NCI-H2107 (cell line): Measurements from ENCODE around the gene TADA2B.

ENCODE experiments used
- DNase-seq: peaks from one replicate; lab custom pipeline; 2025; lab: John Stamatoyannopoulos, UW

The TADA2B gene

GRCh38 chr4:7017446-7018048, 25.6 kb upstream of the TADA2B start:
- DNase-seq: no peak

DNA sequence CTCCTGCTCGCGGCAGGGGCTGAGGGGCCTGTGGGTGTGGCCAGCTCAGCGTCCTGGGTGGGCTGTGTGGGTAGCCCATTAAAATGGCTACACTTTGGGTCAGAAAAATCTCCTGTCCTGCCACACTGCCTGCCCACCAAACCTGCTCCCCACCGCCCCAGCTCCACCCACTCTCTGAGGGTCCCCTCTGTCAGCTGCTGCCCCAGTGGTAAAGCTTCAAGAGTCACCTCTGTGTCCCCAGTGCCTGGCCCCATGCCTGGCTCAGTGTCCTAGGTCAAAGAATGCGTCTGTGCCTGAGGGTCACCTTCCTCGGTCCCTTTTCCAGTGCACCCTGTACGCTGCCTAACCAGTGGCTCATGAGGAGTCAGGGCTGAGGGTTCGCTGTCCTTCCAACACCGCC, 24.9 kb upstream of the TADA2B start:
- no peak for DNase-seq

GRCh38 chr4:7019367-7019766, 23.8 kb upstream of the TADA2B start:
- DNase-seq: no peak

DNA sequence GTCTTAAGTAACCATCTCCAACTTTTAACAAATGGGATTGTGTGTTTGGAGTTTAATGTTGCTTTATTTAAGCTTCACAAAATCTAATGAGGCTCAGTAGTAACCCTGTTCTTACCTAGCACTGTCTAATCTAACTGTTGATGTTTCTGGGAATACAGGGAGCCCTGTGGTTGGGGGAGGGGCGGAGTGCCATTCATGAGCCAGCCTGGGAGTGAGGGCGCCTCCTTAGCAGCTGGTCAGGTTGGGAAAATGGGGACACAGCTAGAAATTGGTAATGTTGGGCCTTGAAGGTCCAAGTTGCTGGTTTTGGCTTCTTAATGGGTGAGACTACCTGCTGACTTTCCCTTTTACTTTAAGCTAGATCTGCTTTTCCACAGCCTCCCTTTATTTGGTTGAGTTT, 22.9 kb upstream of the TADA2B start:
- DNase-seq: no peak

DNA sequence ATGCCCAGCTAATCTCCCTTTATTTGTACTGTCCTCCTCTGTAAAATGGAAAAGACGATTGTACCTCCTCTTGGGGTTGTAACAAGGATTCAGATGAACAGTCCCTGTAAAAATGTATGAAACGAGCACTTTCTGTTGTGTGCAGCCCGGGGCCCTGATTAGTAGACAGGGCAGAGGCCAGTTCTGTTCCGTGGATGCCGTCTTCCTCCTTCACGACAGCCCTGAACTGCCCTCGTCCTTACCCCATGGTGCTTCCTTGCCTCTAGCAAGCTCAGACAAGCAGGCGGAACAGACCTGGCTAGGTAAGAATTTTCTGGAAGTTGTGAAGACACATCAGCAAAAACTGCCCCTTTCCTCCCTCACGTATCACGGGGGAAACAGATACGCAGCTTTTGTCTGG, 22.3 kb upstream of the TADA2B start:
- DNase-seq: no peak

DNA sequence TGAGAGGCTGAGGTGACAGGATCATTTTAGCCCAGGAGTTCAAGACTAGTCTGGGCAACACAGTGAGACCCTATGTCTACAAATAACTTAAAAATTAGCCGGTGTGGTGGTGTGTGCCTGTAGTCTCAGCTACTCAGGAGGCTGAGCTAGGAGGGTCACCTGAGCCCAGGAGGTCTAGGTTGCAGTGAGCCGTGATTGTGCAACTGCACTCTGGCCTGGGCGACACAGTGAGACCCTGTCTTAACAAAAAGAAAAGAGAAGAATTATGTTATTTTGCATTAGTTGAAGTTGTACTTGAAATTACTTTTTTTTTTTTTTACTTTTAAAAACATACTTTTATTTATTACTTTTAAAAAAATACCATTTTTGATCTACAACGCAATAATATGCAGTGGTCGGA, 21.8 kb upstream of the TADA2B start:
- DNase-seq: no peak

- DNase-seq: no peak
These were observed 21.1 kb upstream of the TADA2B start for GRCh38 chr4:7021930-7022664.

DNA sequence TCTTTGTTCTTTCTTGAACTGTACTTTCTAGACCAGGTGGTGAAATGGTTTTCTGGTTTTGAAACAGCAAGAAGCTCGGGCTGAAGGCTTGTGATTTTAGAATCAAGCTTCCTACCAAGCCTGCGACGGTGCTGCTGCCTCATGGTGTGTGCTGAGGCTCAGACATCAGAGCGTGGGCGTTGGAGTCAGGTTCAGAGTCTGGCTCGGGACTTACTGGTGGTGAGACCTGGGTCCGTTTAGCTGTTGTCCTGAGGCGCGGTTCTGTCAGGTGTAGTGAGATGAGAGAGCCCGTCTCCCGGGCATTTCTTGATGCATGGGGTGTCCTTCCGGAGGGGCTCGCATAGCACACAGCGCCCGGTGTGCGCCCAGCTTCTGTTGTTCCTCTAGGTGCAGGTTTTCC, 19.7 kb upstream of the TADA2B start:
- no peak for DNase-seq

DNA sequence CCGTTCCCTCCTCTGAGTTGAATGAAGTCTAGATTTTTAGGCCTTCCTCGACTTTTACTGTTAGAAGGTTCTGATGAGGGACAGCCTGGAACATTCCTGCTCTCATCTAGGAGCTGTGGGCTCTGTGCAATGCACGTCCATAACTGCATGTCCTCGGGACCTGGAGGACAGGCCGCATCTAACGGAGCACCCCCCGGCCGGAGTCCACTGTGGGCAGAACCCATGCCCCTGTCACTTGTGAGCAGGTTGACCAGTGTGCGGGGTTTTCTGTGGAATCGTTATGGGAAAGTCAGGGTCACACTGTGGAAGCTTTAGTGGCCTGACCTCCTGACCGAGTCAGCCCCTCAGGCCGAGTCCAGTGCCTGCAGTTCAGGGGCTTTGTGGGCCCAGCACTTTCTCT, 19.3 kb upstream of the TADA2B start:
- DNase-seq: no peak

GRCh38 chr4:7024336-7024890, 18.8 kb upstream of the TADA2B start:
- DNase-seq: no peak

- no peak for DNase-seq
These were observed 18.1 kb upstream of the TADA2B start for GRCh38 chr4:7025040-7025602.

DNA sequence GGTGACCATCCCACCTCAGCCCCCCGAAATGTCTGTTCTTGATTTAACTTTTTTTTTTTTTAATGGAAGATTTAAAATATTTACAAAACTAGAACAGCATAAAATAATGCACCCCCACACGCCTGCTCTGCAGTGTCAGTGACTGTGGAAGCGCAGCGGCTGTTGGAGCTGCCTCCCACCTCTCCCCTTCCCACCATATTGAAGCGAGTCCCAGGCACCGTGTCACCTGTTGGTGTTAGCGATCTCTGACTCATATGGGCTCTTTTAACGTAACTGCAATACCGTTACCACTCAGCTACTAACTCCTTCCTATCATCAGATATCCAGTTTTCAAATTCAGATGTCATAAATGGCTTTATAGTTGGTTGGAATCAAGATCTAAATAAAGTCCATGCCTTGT, 17.1 kb upstream of the TADA2B start:
- DNase-seq: no peak

DNA sequence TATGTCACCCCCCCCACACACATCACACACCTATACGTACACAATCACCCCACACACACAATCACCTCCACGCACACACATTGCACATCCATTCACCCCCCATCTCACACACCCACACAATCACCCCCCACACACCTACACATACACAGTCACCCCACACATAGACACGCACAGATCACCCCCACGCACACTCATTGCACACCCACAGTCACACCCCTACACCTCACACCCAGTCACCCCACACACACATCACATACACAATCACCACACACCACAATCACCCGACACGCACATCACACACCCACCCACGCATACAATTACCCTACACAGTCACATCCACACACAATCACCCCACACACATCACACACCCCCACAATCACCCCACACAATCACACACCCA, 15.9 kb upstream of the TADA2B start:
- DNase-seq: no peak

DNA sequence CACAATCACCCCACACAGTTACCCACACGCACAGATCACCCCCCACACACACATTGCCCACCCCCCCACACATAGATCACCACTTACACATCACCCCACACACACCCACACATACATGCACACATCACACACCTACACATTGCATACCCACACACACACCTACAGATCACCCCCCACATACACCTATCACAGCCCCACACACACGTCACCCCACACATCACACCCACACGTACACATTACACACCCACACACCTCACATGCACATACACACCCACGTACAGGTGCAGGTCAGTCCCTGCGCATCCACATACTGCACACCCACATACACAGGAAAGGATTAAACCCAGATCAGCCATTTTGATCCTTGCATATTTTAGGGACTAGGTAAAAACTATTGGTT, 15.3 kb upstream of the TADA2B start:
- no peak for DNase-seq

- no peak for DNase-seq
These were observed 14.0 kb upstream of the TADA2B start for GRCh38 chr4:7029212-7029611.

GRCh38 chr4:7029921-7030320, 13.3 kb upstream of the TADA2B start:
- no peak for DNase-seq

DNA sequence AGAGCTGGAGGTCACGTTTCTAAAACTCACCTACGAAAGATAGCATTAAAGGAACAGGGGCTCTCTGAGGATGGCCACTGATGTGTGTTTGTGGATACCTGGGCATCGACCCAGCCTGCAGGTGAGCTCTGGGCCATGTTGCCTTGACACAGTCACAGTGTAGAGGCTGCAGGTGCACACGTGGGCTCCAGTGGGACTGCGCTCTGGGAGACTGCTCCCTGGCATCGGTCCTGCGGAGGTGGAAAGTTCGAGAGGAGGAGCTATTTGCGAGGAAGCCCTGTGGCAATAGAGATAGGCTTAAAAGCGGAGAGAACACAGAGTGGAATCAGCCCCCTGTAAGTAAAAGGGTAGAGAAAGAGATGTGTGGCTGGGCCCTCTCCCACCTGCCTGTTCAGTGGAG, 12.3 kb upstream of the TADA2B start:
- DNase-seq: no peak

GRCh38 chr4:7031558-7032449, 11.4 kb upstream of the TADA2B start:
- no peak for DNase-seq

DNA sequence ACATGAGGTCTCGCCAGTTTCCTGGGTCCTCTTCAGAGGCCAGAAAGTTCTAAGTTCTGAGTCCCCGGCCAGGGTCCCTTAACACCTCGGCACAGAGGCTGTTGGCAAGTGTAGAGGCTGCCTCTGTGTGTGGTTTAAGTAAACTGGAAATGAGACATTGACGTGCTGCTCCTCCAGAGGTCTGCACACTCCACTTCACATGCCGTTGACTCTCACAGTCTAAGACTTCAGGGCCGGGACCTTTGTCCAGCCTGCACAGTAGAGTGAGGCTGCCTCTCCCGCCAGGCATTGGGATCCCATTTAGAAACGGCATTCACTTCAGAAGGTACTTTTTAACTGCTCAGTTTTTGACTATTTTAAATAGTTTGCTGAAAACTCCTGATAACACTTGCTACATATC, 10.6 kb upstream of the TADA2B start:
- DNase-seq: no peak

DNA sequence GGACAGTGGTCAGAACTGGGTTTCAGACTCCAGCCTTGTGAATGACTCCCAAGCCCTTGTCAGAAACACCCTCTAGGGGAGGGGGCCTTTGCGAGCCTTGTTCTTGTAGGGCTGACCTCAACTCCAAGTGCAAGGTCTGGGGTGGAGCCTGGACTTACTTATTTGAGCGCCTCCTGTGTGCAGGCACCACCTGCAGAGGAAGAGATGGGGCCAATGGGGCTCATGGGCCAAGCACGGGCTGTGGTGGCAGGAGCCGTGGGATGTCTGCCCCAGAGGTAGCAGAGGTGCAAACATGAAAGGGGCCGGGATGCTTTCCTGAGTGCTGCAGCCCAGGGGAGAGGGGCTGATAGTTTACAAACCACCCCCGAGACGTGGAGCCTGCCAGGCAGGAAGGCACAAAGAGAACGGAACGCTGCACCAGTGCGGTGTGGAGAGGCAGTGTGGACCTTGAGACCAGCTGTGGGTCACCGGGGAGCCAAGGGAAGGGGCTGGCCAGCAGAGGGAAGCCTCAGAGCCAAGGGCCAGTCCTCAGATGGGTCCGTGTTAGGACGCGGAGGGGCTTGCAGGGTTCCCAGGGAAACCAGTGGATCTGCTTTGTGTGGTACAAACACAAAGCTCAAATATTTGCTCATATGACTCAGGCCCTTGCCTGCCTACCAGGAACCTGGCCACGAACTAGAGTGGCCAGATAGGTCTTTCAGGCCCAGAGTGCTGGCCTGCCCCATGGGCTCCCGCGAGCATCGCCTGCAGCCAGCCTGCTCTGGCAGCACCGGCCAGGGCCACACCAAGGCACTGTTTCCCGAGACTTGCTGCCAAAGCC, 8.7 kb upstream of the TADA2B start:
- no peak for DNase-seq

GRCh38 chr4:7037425-7037824, 5.7 kb upstream of the TADA2B start:
- no peak for DNase-seq

- no peak for DNase-seq
These were observed 2.4 kb upstream of the TADA2B start for GRCh38 chr4:7040765-7041164.
